PFSK-1 (cell line): Measurements from ENCODE around the gene MAN1A2.

Source experiments
- TAF1 ChIP-seq: IDR thresholded peaks from 2 replicates; pipeline ENCODE4 v1.6.1; 2012; ENCODE audit warnings: low read length, control low read depth, borderline replicate concordance; ENCODE audit not compliant: insufficient read depth
- TF ChIP-seq, protein P1 (sequence below), 2 experiments: IDR thresholded peaks; 2 replicates each; pipeline versions ENCODE4 v1.6.1 to v1.8.0; 2011 to 2012; ENCODE audit warnings: low read depth in 2 of 2, low read length in 2 of 2, control low read depth in 1 of 2, inconsistent platforms in 1 of 2, mild to moderate bottlenecking in 1 of 2, moderate library complexity in 1 of 2; ENCODE audit not compliant: insufficient read depth in 1 of 2

DNA sequence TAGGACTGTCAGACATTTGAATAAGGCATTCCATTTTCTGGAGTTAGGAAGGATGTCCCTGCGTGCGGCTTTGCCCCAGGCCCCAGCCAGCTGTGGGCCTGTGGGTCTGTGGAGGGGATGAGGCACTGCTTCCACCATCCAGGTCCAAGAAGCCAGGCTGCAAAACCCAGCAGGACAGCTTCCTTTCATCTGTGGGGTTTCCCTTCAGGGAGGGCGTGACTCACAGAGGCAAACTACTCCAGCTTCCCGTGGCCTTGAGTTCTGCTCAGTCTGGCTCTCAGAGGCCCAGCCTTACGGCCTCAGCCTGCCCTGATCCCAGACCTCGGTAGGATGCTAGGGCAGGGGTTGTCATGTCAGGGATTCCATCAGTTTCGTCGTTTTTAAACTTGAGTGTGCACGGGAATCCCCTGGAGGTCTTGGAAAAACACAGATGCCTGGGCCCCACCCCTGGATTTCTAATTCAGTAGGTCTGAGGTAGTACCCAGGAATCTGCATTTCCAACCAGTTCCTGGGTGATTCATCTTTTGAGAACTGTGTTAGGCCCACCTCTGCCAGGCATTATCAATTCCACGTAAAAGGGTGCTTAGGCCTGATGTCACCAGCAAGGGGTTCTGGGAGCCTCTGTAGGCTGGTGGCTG, 206.3 kb downstream of the MAN1A2 start:
- TF ChIP-seq TAF1 = no peak
- TF ChIP-seq, protein P1, sequence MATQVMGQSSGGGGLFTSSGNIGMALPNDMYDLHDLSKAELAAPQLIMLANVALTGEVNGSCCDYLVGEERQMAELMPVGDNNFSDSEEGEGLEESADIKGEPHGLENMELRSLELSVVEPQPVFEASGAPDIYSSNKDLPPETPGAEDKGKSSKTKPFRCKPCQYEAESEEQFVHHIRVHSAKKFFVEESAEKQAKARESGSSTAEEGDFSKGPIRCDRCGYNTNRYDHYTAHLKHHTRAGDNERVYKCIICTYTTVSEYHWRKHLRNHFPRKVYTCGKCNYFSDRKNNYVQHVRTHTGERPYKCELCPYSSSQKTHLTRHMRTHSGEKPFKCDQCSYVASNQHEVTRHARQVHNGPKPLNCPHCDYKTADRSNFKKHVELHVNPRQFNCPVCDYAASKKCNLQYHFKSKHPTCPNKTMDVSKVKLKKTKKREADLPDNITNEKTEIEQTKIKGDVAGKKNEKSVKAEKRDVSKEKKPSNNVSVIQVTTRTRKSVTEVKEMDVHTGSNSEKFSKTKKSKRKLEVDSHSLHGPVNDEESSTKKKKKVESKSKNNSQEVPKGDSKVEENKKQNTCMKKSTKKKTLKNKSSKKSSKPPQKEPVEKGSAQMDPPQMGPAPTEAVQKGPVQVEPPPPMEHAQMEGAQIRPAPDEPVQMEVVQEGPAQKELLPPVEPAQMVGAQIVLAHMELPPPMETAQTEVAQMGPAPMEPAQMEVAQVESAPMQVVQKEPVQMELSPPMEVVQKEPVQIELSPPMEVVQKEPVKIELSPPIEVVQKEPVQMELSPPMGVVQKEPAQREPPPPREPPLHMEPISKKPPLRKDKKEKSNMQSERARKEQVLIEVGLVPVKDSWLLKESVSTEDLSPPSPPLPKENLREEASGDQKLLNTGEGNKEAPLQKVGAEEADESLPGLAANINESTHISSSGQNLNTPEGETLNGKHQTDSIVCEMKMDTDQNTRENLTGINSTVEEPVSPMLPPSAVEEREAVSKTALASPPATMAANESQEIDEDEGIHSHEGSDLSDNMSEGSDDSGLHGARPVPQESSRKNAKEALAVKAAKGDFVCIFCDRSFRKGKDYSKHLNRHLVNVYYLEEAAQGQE (IDR thresholded peaks at IDR 0.05; ENCODE audit: insufficient read depth in 1 of 2, low read depth in 2 of 2, low read length in 2 of 2) = no peak
